Measurements from ENCODE around the gene ZDHHC9.

The ZDHHC9 gene

GRCh38 chrX:129818123-129818522 lies 25.6 kb downstream of the ZDHHC9 start:
- DNase-seq (ENCODE audit: low spot score) = no peak

- DNase-seq (ENCODE audit: low spot score) = no peak
These were observed 29.9 kb downstream of the ZDHHC9 start for GRCh38 chrX:129813662-129814368.

GRCh38 chrX:129808829-129809796 lies 34.6 kb downstream of the ZDHHC9 start:
- DNase-seq (ENCODE audit: low spot score) = no peak

GRCh38 chrX:129808158-129808828 lies 35.4 kb downstream of the ZDHHC9 start:
- no peak for DNase-seq (ENCODE audit: low spot score)

- no peak for DNase-seq (ENCODE audit: low spot score)
These were observed 38.9 kb downstream of the ZDHHC9 start for GRCh38 chrX:129804806-129805205.

- no peak for DNase-seq (ENCODE audit: low spot score)
These were observed 40.8 kb downstream of the ZDHHC9 start for GRCh38 chrX:129802863-129803262.

GRCh38 chrX:129800186-129800585 lies 43.5 kb downstream of the ZDHHC9 start:
- no peak for DNase-seq (ENCODE audit: low spot score)

- DNase-seq (ENCODE audit: low spot score) = no peak
These were observed 44.8 kb downstream of the ZDHHC9 start for GRCh38 chrX:129798888-129799287.

GRCh38 chrX:129798456-129798855 lies 45.2 kb downstream of the ZDHHC9 start:
- DNase-seq (ENCODE audit: low spot score) = no peak

GRCh38 chrX:129797251-129797906 lies 46.3 kb downstream of the ZDHHC9 start:
- no peak for DNase-seq (ENCODE audit: low spot score)

- no peak for DNase-seq (ENCODE audit: low spot score)
These were observed 48.1 kb downstream of the ZDHHC9 start for GRCh38 chrX:129795584-129795983.

GRCh38 chrX:129793604-129794191 lies 50.0 kb downstream of the ZDHHC9 start:
- DNase-seq (ENCODE audit: low spot score) = no peak

- no peak for DNase-seq (ENCODE audit: low spot score)
These were observed 50.9 kb downstream of the ZDHHC9 start for GRCh38 chrX:129792586-129793291.

GRCh38 chrX:129791961-129792570 lies 51.6 kb downstream of the ZDHHC9 start:
- DNase-seq (ENCODE audit: low spot score) = no peak

GRCh38 chrX:129791336-129791735 lies 52.4 kb downstream of the ZDHHC9 start:
- no peak for DNase-seq (ENCODE audit: low spot score)

- no peak for DNase-seq (ENCODE audit: low spot score)
These were observed 52.9 kb downstream of the ZDHHC9 start for GRCh38 chrX:129790808-129791207.

GRCh38 chrX:129790146-129790545 lies 53.5 kb downstream of the ZDHHC9 start:
- no peak for DNase-seq (ENCODE audit: low spot score)

GRCh38 chrX:129788527-129788926 lies 55.2 kb downstream of the ZDHHC9 start:
- no peak for DNase-seq (ENCODE audit: low spot score)

- DNase-seq (ENCODE audit: low spot score) = no peak
These were observed 56.2 kb downstream of the ZDHHC9 start for GRCh38 chrX:129787336-129788055.

GRCh38 chrX:129786210-129786651 lies 57.5 kb downstream of the ZDHHC9 start:
- no peak for DNase-seq (ENCODE audit: low spot score)

Measured in AG08395 (cell line).